ENCODE results near the gene NOCT.
"Not testable (repeated sequence)": the region's sequence is repeated elsewhere in the genome, so short reads cannot be mapped to it uniquely, and the experiment has no call there.

The NOCT gene

DNA sequence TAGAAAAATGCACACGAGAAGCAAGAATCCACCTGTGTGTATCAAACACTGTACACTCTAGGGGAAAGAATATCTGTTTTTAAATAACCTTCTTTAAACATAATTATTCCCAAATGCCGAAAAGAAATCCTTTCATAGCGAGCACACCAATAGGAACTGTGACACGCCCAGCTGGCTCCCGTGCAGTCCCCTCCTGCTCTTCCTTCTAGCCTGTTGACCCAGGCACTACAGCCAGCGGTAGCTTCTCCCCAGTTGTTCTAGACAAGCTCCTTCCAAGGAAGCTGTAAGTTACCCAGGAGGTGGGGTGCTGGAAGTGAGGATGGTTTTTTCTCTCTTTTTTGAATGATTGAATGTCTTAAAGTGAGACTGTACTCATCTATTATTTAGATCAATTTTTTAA is 19.5 kb upstream of the NOCT start:
- no peaks in the 10 kb centered on the region for H3K4me1 Mint-ChIP-seq (ENCODE audit: low read depth)
- no peaks in the 10 kb centered on the region for H3K9me3 Mint-ChIP-seq
- no peaks in the 10 kb centered on the region for H3K36me3 Mint-ChIP-seq (ENCODE audit: low read depth)
- no peak for DNase-seq (ENCODE audit: low spot score)
- H3K27ac Mint-ChIP-seq, result no peak overlapping the region
- no peak overlapping the region for H3K4me3 Mint-ChIP-seq
- peaks cover 4% of the 10 kb centered on the region for H3K27me3 Mint-ChIP-seq (ENCODE audit: low read depth)

DNA sequence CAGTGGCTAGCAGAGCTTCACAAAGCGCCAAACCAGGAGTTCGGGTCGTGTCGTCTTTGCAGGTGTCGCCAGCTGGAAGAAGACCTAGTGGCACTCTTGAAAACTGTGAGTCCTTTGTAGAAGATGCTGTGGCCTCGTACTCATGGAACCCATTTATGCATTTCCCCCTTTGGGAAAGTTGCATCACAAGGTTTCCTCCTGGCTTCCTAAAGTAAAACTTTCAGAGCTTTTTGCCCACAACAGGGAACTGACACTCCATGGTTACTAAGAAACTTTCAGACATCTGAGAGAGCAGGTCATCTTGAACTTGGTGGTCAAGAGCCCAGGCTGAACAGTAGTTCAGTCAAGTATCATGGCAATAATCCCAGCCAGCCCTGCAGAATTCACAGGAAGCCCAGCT is 15.9 kb upstream of the NOCT start:
- no peak overlapping the region for H3K27ac Mint-ChIP-seq
- H3K9me3 Mint-ChIP-seq, result no peaks in the 10 kb centered on the region
- DNase-seq (ENCODE audit: low spot score), result no peak
- H3K36me3 Mint-ChIP-seq (ENCODE audit: low read depth), result no peaks in the 10 kb centered on the region
- H3K4me1 Mint-ChIP-seq (ENCODE audit: low read depth), result no peaks in the 10 kb centered on the region
- H3K27me3 Mint-ChIP-seq (ENCODE audit: low read depth), result no peaks in the 10 kb centered on the region
- no peak overlapping the region for H3K4me3 Mint-ChIP-seq

DNA sequence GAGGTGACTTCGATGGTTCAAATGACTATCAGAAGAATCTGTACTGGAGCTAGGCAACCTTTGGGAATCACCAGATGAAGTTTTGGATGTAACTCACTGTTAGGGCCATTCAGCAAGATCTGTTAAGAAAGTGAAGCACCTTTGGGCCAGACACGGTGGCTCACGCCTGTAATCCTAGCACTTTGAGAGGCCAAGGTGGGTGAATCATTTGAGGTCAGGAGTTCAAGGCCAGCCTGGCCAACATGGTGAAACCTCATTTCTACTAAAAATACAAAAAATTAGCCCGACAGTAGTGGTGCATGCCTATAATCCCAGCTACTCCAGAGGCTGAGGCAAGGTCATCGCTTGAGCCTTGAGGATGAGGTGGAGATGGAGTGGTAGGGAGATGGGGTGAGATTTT is 15.4 kb upstream of the NOCT start:
- not testable (repeated sequence) for H3K36me3 Mint-ChIP-seq (ENCODE audit: low read depth); H3K4me3 Mint-ChIP-seq; H3K4me1 Mint-ChIP-seq (ENCODE audit: low read depth); DNase-seq (ENCODE audit: low spot score); H3K27ac Mint-ChIP-seq; H3K27me3 Mint-ChIP-seq (ENCODE audit: low read depth); H3K9me3 Mint-ChIP-seq

DNA sequence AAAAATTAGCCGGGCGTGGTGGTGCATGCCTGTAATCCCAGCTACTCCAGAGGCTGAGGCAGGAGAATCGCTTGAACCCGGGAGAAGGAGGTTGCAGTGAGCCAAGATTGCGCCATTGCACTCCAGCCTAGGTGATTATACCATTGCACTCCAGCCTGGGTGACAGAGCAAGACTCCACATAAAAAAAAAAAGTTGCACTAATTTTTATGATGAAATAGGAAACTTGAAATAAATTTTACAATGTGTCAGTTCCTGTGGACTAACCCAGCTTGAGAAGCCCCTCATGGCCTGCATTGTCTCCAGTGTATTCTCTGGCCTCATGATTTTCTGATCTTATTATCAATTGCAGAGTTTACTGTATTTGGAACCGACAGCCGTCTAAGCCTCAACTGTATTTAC is 14.2 kb upstream of the NOCT start:
- H3K9me3 Mint-ChIP-seq; H3K27ac Mint-ChIP-seq; H3K4me1 Mint-ChIP-seq (ENCODE audit: low read depth); H3K27me3 Mint-ChIP-seq (ENCODE audit: low read depth); H3K4me3 Mint-ChIP-seq; H3K36me3 Mint-ChIP-seq (ENCODE audit: low read depth); DNase-seq (ENCODE audit: low spot score): not testable (repeated sequence)

DNA sequence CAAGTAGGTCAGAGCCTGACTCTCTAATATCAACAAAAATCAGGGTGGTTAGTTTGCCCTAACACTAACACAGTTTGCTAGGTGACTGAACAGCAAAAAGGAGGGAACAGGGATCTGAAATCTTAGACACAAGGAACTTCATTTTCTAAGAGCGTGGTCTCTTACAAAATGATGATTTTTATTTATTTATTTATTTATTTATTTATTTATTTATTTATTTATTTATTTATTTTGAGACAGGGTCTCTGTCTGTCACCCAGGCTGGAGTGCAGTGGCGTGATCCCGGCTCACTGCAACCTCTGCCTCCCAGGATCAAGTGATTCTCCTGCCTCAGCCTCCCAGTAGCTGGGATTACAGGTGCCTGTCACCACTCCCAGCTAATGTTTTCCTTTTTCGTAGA is 11.9 kb upstream of the NOCT start:
- H3K4me3 Mint-ChIP-seq; H3K4me1 Mint-ChIP-seq (ENCODE audit: low read depth); DNase-seq (ENCODE audit: low spot score); H3K9me3 Mint-ChIP-seq; H3K36me3 Mint-ChIP-seq (ENCODE audit: low read depth); H3K27me3 Mint-ChIP-seq (ENCODE audit: low read depth); H3K27ac Mint-ChIP-seq: not testable (repeated sequence)

DNA sequence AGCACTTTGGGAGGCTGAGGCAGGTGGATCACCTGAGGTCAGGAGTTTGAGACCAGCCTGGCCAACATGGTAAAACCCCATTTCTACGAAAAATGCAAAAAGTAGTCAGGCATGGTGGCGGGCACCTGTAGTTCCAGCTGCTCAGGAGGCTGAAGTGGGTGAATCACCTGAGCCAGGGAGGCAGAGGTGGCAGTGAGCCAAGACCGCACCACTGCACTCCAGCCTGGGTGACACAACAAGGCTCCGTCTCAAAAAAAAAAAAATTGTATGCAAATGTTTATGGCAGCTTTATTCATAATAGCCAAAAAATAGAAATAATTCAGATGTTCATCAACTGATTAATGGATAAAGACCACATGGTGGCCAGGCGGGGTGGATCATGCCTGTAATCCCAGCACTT is 9.8 kb upstream of the NOCT start:
- no peaks in the 10 kb centered on the region for H3K27me3 Mint-ChIP-seq (ENCODE audit: low read depth)
- H3K27ac Mint-ChIP-seq, result no peak overlapping the region

DNA sequence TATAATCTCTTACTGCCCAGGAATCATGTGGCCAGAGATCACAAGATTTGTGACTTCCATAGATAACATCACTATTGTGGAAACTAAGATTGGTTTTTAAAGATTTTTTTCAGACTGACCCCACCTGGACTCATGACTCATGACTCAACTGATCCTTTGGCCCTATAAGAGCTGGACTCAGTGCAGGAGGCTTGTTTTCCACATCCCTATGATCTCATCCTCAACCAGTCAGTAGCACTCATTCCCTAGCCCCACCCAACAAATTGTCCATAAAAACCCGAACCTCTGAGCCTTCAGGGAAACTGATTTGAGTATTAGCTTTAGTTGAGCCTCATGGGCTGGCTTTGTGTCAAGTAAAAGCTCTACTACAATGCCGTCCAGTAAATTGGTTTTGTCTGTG is 7.9 kb upstream of the NOCT start:
- H3K27ac Mint-ChIP-seq, result no peak overlapping the region
- no peaks in the 10 kb centered on the region for H3K36me3 Mint-ChIP-seq (ENCODE audit: low read depth)
- DNase-seq (ENCODE audit: low spot score), result no peak
- H3K4me1 Mint-ChIP-seq (ENCODE audit: low read depth), result no peaks in the 10 kb centered on the region
- no peaks in the 10 kb centered on the region for H3K9me3 Mint-ChIP-seq
- H3K27me3 Mint-ChIP-seq (ENCODE audit: low read depth), result no peaks in the 10 kb centered on the region
- H3K4me3 Mint-ChIP-seq, result no peak overlapping the region

More for the DNA sequence above, 9.8 kb upstream of the NOCT start:
- H3K9me3 Mint-ChIP-seq, result no peaks in the 10 kb centered on the region
- no peaks in the 10 kb centered on the region for H3K36me3 Mint-ChIP-seq (ENCODE audit: low read depth)
- no peak overlapping the region for H3K4me3 Mint-ChIP-seq
- H3K4me1 Mint-ChIP-seq (ENCODE audit: low read depth), result no peaks in the 10 kb centered on the region
- no peak for DNase-seq (ENCODE audit: low spot score)

DNA sequence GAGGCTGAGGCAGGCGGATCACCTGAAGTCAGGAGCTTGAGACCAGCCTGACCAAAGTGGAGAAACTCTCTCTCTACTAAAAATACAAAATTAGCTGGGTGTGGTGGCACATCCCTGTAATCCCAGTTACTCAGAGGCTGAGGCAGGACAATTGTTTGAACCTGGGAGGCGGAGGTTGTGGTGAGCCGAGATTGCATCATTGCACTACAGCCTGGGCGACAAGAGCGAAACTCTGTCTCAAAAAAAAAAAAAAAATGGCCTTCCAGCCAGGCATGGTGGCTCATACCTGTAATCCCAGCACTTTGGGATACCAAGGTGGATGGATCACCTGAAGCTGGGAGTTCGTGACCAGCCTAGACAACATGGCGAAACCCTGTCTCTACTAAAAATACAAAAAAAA is 7.3 kb upstream of the NOCT start:
- not testable (repeated sequence) for H3K4me3 Mint-ChIP-seq; H3K4me1 Mint-ChIP-seq (ENCODE audit: low read depth); H3K36me3 Mint-ChIP-seq (ENCODE audit: low read depth); DNase-seq (ENCODE audit: low spot score); H3K27ac Mint-ChIP-seq; H3K9me3 Mint-ChIP-seq; H3K27me3 Mint-ChIP-seq (ENCODE audit: low read depth)

DNA sequence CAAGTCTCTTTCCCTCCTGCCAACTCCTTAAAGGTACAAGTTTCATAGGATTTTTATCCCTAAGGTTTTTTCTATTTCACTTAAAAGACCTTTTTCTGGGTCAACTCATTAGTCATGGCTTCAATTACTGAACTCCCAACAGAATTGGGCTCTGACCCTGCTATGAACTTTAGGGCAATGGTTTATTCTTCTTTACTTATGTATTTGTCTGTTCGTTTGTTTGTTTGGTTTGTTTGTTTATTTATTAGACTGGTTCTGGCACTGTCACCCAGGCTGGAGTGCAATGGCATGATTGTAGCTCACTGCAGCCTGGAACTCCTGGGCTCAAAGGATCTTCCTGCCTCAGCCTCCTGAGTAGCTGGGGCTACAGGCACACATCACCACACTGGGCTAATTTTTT is 5.9 kb upstream of the NOCT start:
- Mint-ChIP-seq H3K36me3 (ENCODE audit: low read depth) (no peaks in the 10 kb centered on the region), H3K4me3 (no peak overlapping the region), H3K27me3 (ENCODE audit: low read depth) (no peaks in the 10 kb centered on the region), H3K4me1 (ENCODE audit: low read depth) (peaks cover 5% of the 10 kb centered on the region), H3K9me3 (no peaks in the 10 kb centered on the region), H3K27ac (no peak overlapping the region)
- no peak for DNase-seq (ENCODE audit: low spot score)

DNA sequence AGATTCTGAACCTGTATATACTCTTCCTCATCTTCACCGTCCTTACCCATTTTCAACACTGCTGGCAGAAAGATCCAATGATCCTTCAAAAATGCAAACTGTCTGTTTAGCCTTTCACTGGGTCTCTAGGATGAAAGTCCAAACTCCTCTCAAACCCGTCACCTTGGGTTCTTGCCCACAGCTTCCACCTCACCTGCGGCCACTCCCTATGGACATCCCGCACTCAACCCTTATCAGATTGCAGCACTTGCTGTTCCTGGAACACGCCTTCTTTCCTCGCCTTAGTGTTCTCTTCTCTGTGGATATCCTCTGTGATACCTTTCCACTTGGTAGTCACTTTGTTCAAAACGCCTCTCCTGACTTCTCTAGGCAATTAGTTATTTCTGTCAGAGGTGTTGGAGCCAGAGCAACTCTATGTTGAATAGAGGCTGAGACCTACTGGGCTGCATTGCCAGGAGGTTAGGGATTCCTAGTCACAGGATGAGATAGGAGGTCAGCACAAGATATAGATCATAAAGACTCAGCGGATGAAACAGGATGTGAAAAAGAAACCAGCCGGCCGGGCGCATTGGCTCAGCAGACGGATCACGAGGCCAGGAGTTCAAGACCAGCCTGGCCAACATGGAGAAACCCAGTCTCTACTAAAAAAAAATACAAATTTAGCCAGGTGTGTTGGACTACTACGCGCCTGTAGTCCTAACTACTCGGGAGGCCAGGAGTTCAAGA is 4.2 kb upstream of the NOCT start:
- no peak for DNase-seq (ENCODE audit: low spot score)
- Mint-ChIP-seq H3K27ac (no peak overlapping the region), H3K4me1 (ENCODE audit: low read depth) (peaks cover 11% of the 10 kb centered on the region), H3K27me3 (ENCODE audit: low read depth) (no peaks in the 10 kb centered on the region), H3K4me3 (no peak overlapping the region), H3K36me3 (ENCODE audit: low read depth) (no peaks in the 10 kb centered on the region), H3K9me3 (no peaks in the 10 kb centered on the region)

DNA sequence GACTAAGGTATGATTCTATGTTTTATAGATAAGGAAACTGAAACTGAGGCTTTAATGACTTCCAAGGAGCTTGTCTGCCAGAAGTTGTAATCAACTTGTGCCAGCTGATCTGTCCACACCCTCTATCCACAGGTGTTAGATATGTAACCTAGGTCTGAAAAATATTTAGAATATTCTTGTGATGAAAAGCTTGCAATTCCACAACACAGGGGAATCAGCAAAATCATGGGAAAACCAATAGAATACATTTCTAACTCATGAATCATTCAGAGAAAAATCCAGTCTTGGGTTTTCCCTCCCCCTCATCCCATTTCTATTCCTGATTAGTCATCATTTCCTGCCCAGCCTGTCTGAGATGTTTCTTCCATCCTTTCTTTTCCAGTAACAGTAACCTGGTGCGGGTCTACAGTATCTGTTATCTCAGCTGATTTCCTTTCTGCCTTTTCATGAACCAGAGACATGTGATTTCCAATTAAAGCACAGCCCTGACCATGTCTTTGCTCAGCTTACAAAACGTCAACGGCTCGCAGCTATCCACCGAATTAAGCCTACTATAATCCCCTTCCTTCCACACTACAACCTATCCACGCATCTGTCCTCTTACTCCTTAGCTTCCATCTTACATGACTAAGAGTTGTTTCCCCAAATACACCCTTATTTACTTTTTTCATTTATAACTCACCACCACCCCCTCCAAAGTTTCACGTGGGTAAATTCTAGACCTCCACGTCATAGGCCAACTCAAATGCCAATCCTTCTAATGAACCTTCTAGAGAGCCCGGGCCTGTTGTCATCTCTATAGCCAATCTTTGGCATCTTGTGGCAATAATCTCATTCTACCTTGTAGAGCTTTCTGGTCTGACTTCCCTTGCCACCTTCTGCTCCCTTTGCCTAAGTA is 961 bp upstream of the NOCT start:
- peak overlapping the region; percentile 83 for H3K4me3 Mint-ChIP-seq
- peak overlapping the region; percentile 83 for H3K27ac Mint-ChIP-seq
- DNase-seq (ENCODE audit: low spot score), result no peak
- H3K9me3 Mint-ChIP-seq, result no peaks in the 10 kb centered on the region
- peaks cover 21% of the 10 kb centered on the region for H3K4me1 Mint-ChIP-seq (ENCODE audit: low read depth)
- no peaks in the 10 kb centered on the region for H3K27me3 Mint-ChIP-seq (ENCODE audit: low read depth)
- H3K36me3 Mint-ChIP-seq (ENCODE audit: low read depth), result peaks cover 7% of the 10 kb centered on the region

DNA sequence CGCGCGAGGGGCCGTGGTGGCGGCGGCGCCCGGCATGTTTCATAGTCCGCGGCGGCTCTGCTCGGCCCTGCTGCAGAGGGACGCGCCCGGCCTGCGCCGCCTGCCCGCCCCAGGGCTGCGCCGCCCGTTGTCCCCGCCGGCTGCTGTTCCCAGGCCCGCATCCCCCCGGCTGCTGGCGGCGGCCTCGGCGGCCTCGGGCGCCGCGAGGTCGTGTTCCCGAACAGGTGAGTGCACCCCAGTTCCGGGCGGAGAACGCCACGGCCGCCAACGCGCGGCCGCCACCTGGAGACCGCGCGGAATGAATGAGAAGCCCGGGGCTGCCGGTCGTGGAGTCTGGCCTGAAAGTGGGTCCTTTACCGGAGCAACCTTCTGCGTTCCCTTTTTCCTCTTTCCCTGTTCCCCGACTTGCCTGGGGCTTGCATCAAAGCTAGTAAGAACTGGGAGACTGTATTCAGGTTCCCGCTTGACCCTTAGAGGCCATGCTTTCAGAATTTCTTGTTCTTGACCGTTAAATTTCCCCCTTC is 429 bp downstream of the NOCT start:
- Mint-ChIP-seq H3K9me3 (no peaks in the 10 kb centered on the region), H3K4me3 (peak overlapping the region; percentile 91), H3K27me3 (ENCODE audit: low read depth) (no peaks in the 10 kb centered on the region), H3K36me3 (ENCODE audit: low read depth) (peaks cover 10% of the 10 kb centered on the region), H3K27ac (peak overlapping the region; percentile 83), H3K4me1 (ENCODE audit: low read depth) (peaks cover 26% of the 10 kb centered on the region)
- DNase-seq (ENCODE audit: low spot score), result no peak

DNA sequence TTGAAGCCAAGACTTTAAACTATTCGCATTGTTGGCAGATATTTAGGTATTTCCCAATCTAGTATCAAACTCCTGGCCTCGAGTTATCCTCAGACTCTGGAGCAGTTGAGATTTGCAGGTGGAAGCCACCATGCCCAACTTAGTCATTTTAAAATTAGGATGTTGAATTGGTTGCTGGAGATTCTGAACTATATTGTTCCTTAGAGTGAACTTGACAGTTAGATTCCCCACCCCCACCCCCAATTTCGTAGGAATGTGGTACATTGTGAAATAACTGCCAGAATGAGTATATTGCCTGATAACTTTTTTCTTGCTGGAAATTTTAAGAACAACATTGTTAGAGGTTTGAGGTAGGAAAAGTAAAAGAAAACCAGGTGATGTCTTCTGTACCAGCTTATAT is 2.3 kb downstream of the NOCT start:
- H3K9me3 Mint-ChIP-seq, result no peaks in the 10 kb centered on the region
- H3K4me1 Mint-ChIP-seq (ENCODE audit: low read depth), result peaks cover 28% of the 10 kb centered on the region
- DNase-seq (ENCODE audit: low spot score), result no peak
- peak overlapping the region; percentile 2 for H3K4me3 Mint-ChIP-seq
- H3K27me3 Mint-ChIP-seq (ENCODE audit: low read depth), result no peaks in the 10 kb centered on the region
- H3K36me3 Mint-ChIP-seq (ENCODE audit: low read depth), result peaks cover 11% of the 10 kb centered on the region
- H3K27ac Mint-ChIP-seq, result no peak overlapping the region

DNA sequence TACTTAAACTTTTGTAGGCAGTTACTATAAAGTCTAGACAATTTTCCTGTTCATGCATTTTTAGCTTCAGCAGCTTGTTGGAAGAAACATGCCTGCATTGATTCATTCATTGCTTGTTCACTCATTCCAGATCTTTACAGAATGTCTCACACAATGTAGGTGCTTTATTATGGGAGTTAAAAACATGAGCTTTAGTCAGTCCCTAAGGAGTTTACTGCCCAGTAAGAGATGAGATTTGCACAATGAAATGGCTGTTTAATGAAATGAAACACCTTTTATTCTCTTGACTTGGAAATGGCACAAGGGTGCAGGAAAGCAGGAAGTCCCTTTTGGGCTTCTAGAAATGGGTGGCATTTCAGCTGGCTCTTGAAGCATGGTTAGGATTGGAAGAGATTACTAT is 2.9 kb downstream of the NOCT start:
- H3K4me1 Mint-ChIP-seq (ENCODE audit: low read depth), result peaks cover 28% of the 10 kb centered on the region
- peak overlapping the region; percentile 2 for H3K4me3 Mint-ChIP-seq
- H3K9me3 Mint-ChIP-seq, result no peaks in the 10 kb centered on the region

More for the DNA sequence above, 2.9 kb downstream of the NOCT start:
- H3K27me3 Mint-ChIP-seq (ENCODE audit: low read depth), result no peaks in the 10 kb centered on the region
- H3K27ac Mint-ChIP-seq, result peak overlapping the region; percentile 0
- peaks cover 11% of the 10 kb centered on the region for H3K36me3 Mint-ChIP-seq (ENCODE audit: low read depth)
- no peak for DNase-seq (ENCODE audit: low spot score)

All from T-helper 2 cell treated with Interferon-gamma antibody and Interleukin-4, amounts not matched to agents 5 μg/mL and 100 μg/mL, for 36 hours (primary cell).